Astrocyte (in vitro differentiated cells and primary cell): ENCODE results near the gene CD4. TPM values are rescaled to one million over a fixed set of nuclear protein-coding genes. Genes with fewer than 3 reads are reported as not detected.

Experiments
- DNase-seq: peaks from one replicate; pipeline ENCODE4 v3.0.0-alpha.2; 2010; ENCODE audit warnings: low read depth
- FAIRE-seq: peaks from 2 replicates; lab custom pipeline; 2011; peaks lifted over from hg19 to GRCh38; lab: Jason Lieb, UNC
- H2AFZ ChIP-seq: 2 replicates; pipeline ENCODE4 v1.6.0; 2012; ENCODE audit warnings: low read depth, low read length, inconsistent platforms
- H3K27ac ChIP-seq: 2 replicates; pipeline ENCODE4 v1.5.1; 2011; ENCODE audit warnings: low read depth, low read length, inconsistent platforms
- H3K27me3 ChIP-seq: 2 replicates; pipeline ENCODE4 v1.6.0; 2011; ENCODE audit warnings: low read length, inconsistent platforms; ENCODE audit not compliant: insufficient read depth
- H3K36me3 ChIP-seq: 2 replicates; pipeline ENCODE4 v1.5.1; 2011; ENCODE audit warnings: low read length, inconsistent platforms; ENCODE audit not compliant: insufficient read depth
- H3K4me1 ChIP-seq: 2 replicates; pipeline ENCODE4 v1.5.1; 2011; ENCODE audit warnings: low read length, inconsistent platforms; ENCODE audit not compliant: insufficient read depth
- H3K4me2 ChIP-seq: 2 replicates; pipeline ENCODE4 v1.6.0; 2012; ENCODE audit warnings: low read length, inconsistent platforms
- H3K4me3 ChIP-seq: 2 replicates; pipeline ENCODE4 v1.5.1; 2011; ENCODE audit warnings: low read depth, mild to moderate bottlenecking, low read length, inconsistent platforms; ENCODE audit not compliant: insufficient read depth
- H3K79me2 ChIP-seq: 2 replicates; pipeline ENCODE4 v1.6.0; 2012; ENCODE audit warnings: mild to moderate bottlenecking, low read length, inconsistent platforms; ENCODE audit not compliant: insufficient read depth
- H3K9ac ChIP-seq: 2 replicates; pipeline ENCODE4 v1.6.0; 2012; ENCODE audit warnings: mild to moderate bottlenecking, low read length, inconsistent platforms
- H3K9me3 ChIP-seq: 2 replicates; pipeline ENCODE4 v1.5.1; 2012; ENCODE audit warnings: low read depth, mild to moderate bottlenecking, low read length, inconsistent platforms; ENCODE audit not compliant: insufficient read depth
- H4K20me1 ChIP-seq: 2 replicates; pipeline ENCODE4 v1.6.0; 2012; ENCODE audit warnings: low read length, inconsistent platforms; ENCODE audit not compliant: insufficient read depth
- H3K27ac Mint-ChIP-seq: one replicate; pipeline ENCODE4 v1.8.0; 2021; ENCODE audit warnings: mild to moderate bottlenecking, mixed read lengths; ENCODE audit not compliant: unreplicated experiment
- H3K27me3 Mint-ChIP-seq: one replicate; pipeline ENCODE4 v1.8.0; 2021; ENCODE audit warnings: low read depth, mixed read lengths; ENCODE audit not compliant: unreplicated experiment
- H3K36me3 Mint-ChIP-seq: one replicate; pipeline ENCODE4 v1.8.0; 2021; ENCODE audit warnings: low read depth, mixed read lengths; ENCODE audit not compliant: unreplicated experiment
- H3K4me1 Mint-ChIP-seq: one replicate; pipeline ENCODE4 v1.8.0; 2021; ENCODE audit warnings: low read depth, mixed read lengths; ENCODE audit not compliant: unreplicated experiment
- H3K4me3 Mint-ChIP-seq: one replicate; pipeline ENCODE4 v1.8.0; 2021; ENCODE audit warnings: mild to moderate bottlenecking, moderate library complexity, mixed read lengths; ENCODE audit not compliant: unreplicated experiment
- H3K9me3 Mint-ChIP-seq: one replicate; pipeline ENCODE4 v1.8.0; 2021; ENCODE audit warnings: mild to moderate bottlenecking, mixed read lengths; ENCODE audit not compliant: unreplicated experiment
- CTCF ChIP-seq: IDR thresholded peaks from 2 replicates; pipeline ENCODE4 v1.5.1; 2011; ENCODE audit warnings: low read depth, mild to moderate bottlenecking, inconsistent platforms, low read length, moderate library complexity; ENCODE audit not compliant: insufficient read depth
- EZH2 ChIP-seq: IDR thresholded peaks from 2 replicates; pipeline ENCODE4 v1.6.1; 2012; ENCODE audit warnings: mild to moderate bottlenecking, low read length, inconsistent platforms; ENCODE audit not compliant: insufficient read depth
- total RNA-seq: library from RNA; stranded (reverse); gene quantifications from 2 replicates; pipeline ENCODE4 v1.2.1, GENCODE V29; 2021

Gene CD4
- total RNA-seq, 1 donor from 2014 or later, result 0.54 TPM

DNA sequence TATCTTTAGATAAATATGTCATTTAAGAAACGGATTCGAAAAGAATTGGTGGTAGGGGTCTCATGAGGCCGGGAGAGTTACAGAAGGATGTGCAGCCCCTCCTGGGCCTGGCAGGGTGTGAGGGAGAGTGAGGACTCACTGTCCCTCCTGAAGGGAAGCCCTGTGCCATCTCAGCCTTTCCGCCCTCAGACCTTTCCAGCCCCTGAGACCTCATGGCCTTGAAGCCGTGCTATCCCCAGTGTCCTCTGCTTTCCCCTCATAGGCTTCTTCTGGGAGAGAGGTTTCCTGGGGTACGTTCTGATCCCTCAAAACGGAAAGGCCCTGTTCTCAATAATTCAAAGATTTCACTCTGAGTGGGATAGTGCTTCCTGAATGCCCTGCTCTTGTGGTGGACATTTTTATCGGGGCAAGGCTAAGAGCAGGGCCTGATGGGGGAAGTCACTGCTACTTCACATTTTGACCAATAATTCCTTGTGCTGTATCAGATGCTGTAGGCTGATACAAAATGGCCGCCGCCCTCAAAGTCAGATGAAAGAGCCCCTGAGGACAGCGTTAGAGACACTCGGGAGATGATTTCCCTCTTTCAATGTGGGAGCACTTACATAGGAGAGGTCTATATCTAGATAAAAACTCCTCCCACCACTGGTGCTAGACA, 1.3 kb downstream of the CD4 start:
- FAIRE-seq, result no peak
- H3K27me3 Mint-ChIP-seq, result peaks cover 36% of the 10 kb centered on the region

GRCh38 chr12:6791931-6792520, 2.7 kb downstream of the CD4 start:
- Histone ChIP-seq H3K4me3 (no peak overlapping the region), H3K9ac (no peak overlapping the region), H3K4me1 (peaks cover 9% of the 10 kb centered on the region), H4K20me1 (no peaks in the 10 kb centered on the region), H3K79me2 (no peaks in the 10 kb centered on the region), H2AFZ (peak overlapping the region; percentile 85), H3K4me2 (peak overlapping the region; percentile 60), H3K27me3 (peaks cover 6% of the 10 kb centered on the region), H3K36me3 (no peaks in the 10 kb centered on the region), H3K9me3 (no peaks in the 10 kb centered on the region), H3K27ac (no peak overlapping the region)
- Mint-ChIP-seq H3K27me3 (peaks cover 49% of the 10 kb centered on the region), H3K9me3 (no peaks in the 10 kb centered on the region), H3K36me3 (no peaks in the 10 kb centered on the region), H3K4me3 (no peak overlapping the region), H3K27ac (peak overlapping the region; percentile 23), H3K4me1 (peaks cover 11% of the 10 kb centered on the region)
- TF ChIP-seq CTCF, result no peak
- TF ChIP-seq EZH2, result no peak
- DNase-seq, result no peak
- no peak for FAIRE-seq

More for the DNA sequence above, 1.3 kb downstream of the CD4 start:
- peaks cover 9% of the 10 kb centered on the region for H3K4me1 ChIP-seq
- H2AFZ ChIP-seq, result no peak overlapping the region
- H3K27me3 ChIP-seq, result peaks cover 4% of the 10 kb centered on the region
- no peaks in the 10 kb centered on the region for H3K36me3 ChIP-seq
- no peak overlapping the region for H3K27ac Mint-ChIP-seq
- no peaks in the 10 kb centered on the region for H3K9me3 Mint-ChIP-seq
- no peak overlapping the region for H3K4me3 Mint-ChIP-seq
- no peaks in the 10 kb centered on the region for H3K79me2 ChIP-seq
- H3K4me3 ChIP-seq, result no peak overlapping the region
- no peak overlapping the region for H3K27ac ChIP-seq
- H3K36me3 Mint-ChIP-seq, result no peaks in the 10 kb centered on the region
- H4K20me1 ChIP-seq, result no peaks in the 10 kb centered on the region
- TF ChIP-seq EZH2 (no peak), CTCF (no peak)
- peaks cover 15% of the 10 kb centered on the region for H3K4me1 Mint-ChIP-seq
- no peak overlapping the region for H3K4me2 ChIP-seq
- no peak for DNase-seq
- no peaks in the 10 kb centered on the region for H3K9me3 ChIP-seq
- no peak overlapping the region for H3K9ac ChIP-seq

DNA sequence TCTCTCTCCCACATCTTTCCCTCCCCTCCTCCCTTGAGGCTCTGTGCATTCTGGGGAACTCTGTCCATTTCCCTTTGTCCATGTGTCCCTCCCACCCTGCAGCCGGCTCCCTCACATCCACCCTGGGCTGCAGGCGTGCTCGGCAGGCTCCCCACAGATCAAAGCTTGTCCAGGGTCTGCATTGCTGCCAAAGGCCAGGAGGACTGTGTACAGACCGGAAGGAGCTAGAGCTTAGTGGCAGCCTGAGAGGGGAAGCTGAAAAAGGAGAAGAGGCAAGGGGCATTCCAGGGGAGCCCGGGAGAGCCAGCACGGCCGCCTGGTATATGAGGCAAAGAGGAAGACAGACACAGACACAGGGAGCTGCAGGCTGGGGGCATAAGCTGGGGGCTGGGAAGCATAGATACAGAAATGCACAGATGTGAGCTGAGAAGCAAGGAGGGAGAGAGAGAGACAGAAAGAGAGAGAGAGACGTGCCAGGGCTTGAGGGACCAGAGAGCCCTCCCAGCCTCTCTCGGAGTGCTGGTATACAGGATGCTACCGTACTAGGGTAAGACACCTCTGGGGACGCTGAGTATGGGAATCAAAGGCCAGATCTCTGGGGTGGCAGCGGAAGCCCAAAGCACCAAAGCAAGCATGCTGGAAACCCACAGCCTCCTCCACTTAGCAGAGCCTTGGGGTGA, 3.3 kb downstream of the CD4 start:
- H3K79me2 ChIP-seq, result no peaks in the 10 kb centered on the region
- no peaks in the 10 kb centered on the region for H4K20me1 ChIP-seq
- no peak overlapping the region for H3K4me3 ChIP-seq
- Mint-ChIP-seq H3K4me3 (peak overlapping the region; percentile 63), H3K36me3 (no peaks in the 10 kb centered on the region), H3K27ac (peak overlapping the region; percentile 23), H3K4me1 (peaks cover 11% of the 10 kb centered on the region), H3K9me3 (no peaks in the 10 kb centered on the region), H3K27me3 (peaks cover 53% of the 10 kb centered on the region)
- H3K27me3 ChIP-seq, result peaks cover 6% of the 10 kb centered on the region
- H2AFZ ChIP-seq, result peak overlapping the region; percentile 85
- H3K4me1 ChIP-seq, result peaks cover 9% of the 10 kb centered on the region
- FAIRE-seq (no peak), DNase-seq (no peak)
- H3K27ac ChIP-seq, result no peak overlapping the region
- no peaks in the 10 kb centered on the region for H3K36me3 ChIP-seq
- no peak for TF ChIP-seq CTCF
- no peak for TF ChIP-seq EZH2
- peak overlapping the region; percentile 14 for H3K9ac ChIP-seq
- H3K4me2 ChIP-seq, result peak overlapping the region; percentile 60
- no peaks in the 10 kb centered on the region for H3K9me3 ChIP-seq
